Activated CD4-positive, alpha-beta T cell treated with anti-CD3 and anti-CD28 coated beads, Interleukin-2, amount 10 ng/mL, durations not matched to agents 7 days and 5 days (primary cell): ENCODE measurements around the gene ARL8A. TPM values are rescaled to one million over a fixed set of nuclear protein-coding genes. Genes with fewer than 3 reads are reported as not detected.
A peak's percentile ranks its signal among the peaks of the same experiment; 100 is the strongest.
"Not testable (repeated sequence)": the region's sequence is repeated elsewhere in the genome, so short reads cannot be mapped to it uniquely, and the experiment has no call there.

Experiments
- CTCF ChIA-PET: fragments of 350-600 bp; sonication (Branson Sonifier 250); formaldehyde crosslinking; loops from one replicate; lab custom pipeline; 2021; ENCODE audit warnings: antibody characterized with exemption; lab: Charles Lee
- POLR2A ChIA-PET: fragments of 350-600 bp; sonication (Branson Sonifier 250); formaldehyde crosslinking; loops from one replicate; lab custom pipeline; 2021; ENCODE audit warnings: antibody characterized with exemption; lab: Charles Lee
- DNase-seq: peaks from one replicate; pipeline ENCODE4 v3.0.0-alpha.2; 2020
- H3K27ac Mint-ChIP-seq: one replicate; pipeline ENCODE4 v1.8.0; 2021; ENCODE audit warnings: mild to moderate bottlenecking, moderate library complexity, mixed read lengths
- H3K27me3 Mint-ChIP-seq: one replicate; pipeline ENCODE4 v1.8.0; 2021; ENCODE audit warnings: mixed read lengths
- H3K36me3 Mint-ChIP-seq: one replicate; pipeline ENCODE4 v1.8.0; 2021; ENCODE audit warnings: low read depth, mixed read lengths
- H3K4me1 Mint-ChIP-seq: one replicate; pipeline ENCODE4 v1.8.0; 2021; ENCODE audit warnings: mixed read lengths
- H3K4me3 Mint-ChIP-seq: one replicate; pipeline ENCODE4 v1.8.0; 2021; ENCODE audit warnings: mild to moderate bottlenecking, moderate library complexity, mixed read lengths
- H3K9me3 Mint-ChIP-seq: one replicate; pipeline ENCODE4 v1.8.0; 2021; ENCODE audit warnings: mixed read lengths
- total RNA-seq, 2 experiments: library from RNA; stranded (reverse); gene quantifications; one replicate each; pipeline ENCODE4 v1.2.3, GENCODE V29; 2021

ARL8A gene
- total RNA-seq: 10 to 100 TPM; 51.6 to 53.8 TPM

- ChIA-PET CTCF (interaction anchor here (0.9 to 6.5 kb wide), 2 partner anchors 16 to 783 kb away, joined by 3 to 35 read pairs; partner anchors contain the start of genes KLHL12 and PTPN7), POLR2A (interaction anchor here (0.6 to 1.1 kb wide), 2 partner anchors 16 to 198 kb away, joined by 3 to 4 read pairs; partner anchors contain the start of gene PTPN7)
- H3K9me3 Mint-ChIP-seq: no peaks in the 10 kb centered on the region
- DNase-seq: peak; percentile 71
- peak within 1 kb of the TSS; percentile 93 for H3K4me3 Mint-ChIP-seq
- peak within 1 kb of the TSS; percentile 83 for H3K27ac Mint-ChIP-seq
- peaks cover 38% of the 10 kb centered on the region for H3K4me1 Mint-ChIP-seq
- peaks cover 26% of the 10 kb centered on the region for H3K36me3 Mint-ChIP-seq
- H3K27me3 Mint-ChIP-seq: no peaks in the 10 kb centered on the region
Measured at GRCh38 chr1:202144402-202145067, at the start of gene ARL8A. ARL8A (minus strand) TSS chr1:202144737; CDS start chr1:202144572, 165 bp downstream.

- Mint-ChIP-seq H3K4me3 (no peak overlapping the region), H3K9me3 (no peaks in the 10 kb centered on the region), H3K27me3 (peaks cover 39% of the 10 kb centered on the region), H3K27ac (no peak overlapping the region), H3K4me1 (peaks cover 17% of the 10 kb centered on the region), H3K36me3 (no peaks in the 10 kb centered on the region)
- POLR2A ChIA-PET: no interaction called here
- CTCF ChIA-PET: no interaction called here
- DNase-seq: no peak
Measured at GRCh38 chr1:202194328-202194648, 49.8 kb upstream of the ARL8A start.

- no peaks in the 10 kb centered on the region for H3K9me3 Mint-ChIP-seq
- H3K27ac Mint-ChIP-seq: no peak within 1 kb of the TSS
- POLR2A ChIA-PET: no interaction called here
- peaks cover 39% of the 10 kb centered on the region for H3K27me3 Mint-ChIP-seq
- H3K36me3 Mint-ChIP-seq: no peaks in the 10 kb centered on the region
- H3K4me3 Mint-ChIP-seq: no peak within 1 kb of the TSS
- CTCF ChIA-PET: interaction anchor here (0.9 to 1.6 kb wide), 7 partner anchors 10 to 115 kb away, joined by 3 to 14 read pairs (median 4); no protein-coding TSS in a partner anchor
- H3K4me1 Mint-ChIP-seq: peaks cover 12% of the 10 kb centered on the region
- no peak for DNase-seq
Measured at GRCh38 chr1:202193614-202194327, 49.2 kb upstream of the ARL8A start, which contains the start of gene LGR6. LGR6 (plus strand) TSS chr1:202193799; CDS start chr1:202193990, 191 bp downstream.

- no peak overlapping the region for H3K4me3 Mint-ChIP-seq
- H3K4me1 Mint-ChIP-seq: peaks cover 4% of the 10 kb centered on the region
- H3K9me3 Mint-ChIP-seq: no peaks in the 10 kb centered on the region
- H3K36me3 Mint-ChIP-seq: no peaks in the 10 kb centered on the region
- ChIA-PET POLR2A (no interaction called here), CTCF (interaction anchor here (0.6 to 1.6 kb wide), 13 partner anchors 8 to 378 kb away, joined by 3 to 14 read pairs (median 4); no protein-coding TSS in a partner anchor)
- peak; percentile 50 for DNase-seq
- no peak overlapping the region for H3K27ac Mint-ChIP-seq
- H3K27me3 Mint-ChIP-seq: peaks cover 36% of the 10 kb centered on the region
Measured at GRCh38 chr1:202192770-202193613, 48.5 kb upstream of the ARL8A start.

GRCh38 chr1:202191391-202191790, 46.9 kb upstream of the ARL8A start:
- DNase-seq, H3K4me1 Mint-ChIP-seq, H3K36me3 Mint-ChIP-seq, H3K9me3 Mint-ChIP-seq, POLR2A ChIA-PET, H3K4me3 Mint-ChIP-seq, H3K27ac Mint-ChIP-seq: not testable (repeated sequence)
- CTCF ChIA-PET: interaction anchor here (1.3 kb wide), 1 partner anchor 23 kb away, joined by 3 read pairs; no protein-coding TSS in a partner anchor
- peaks cover 29% of the 10 kb centered on the region for H3K27me3 Mint-ChIP-seq

GRCh38 chr1:202189918-202190715, 45.6 kb upstream of the ARL8A start:
- ChIA-PET CTCF (interaction anchor here (0.6 to 3.0 kb wide), 9 partner anchors 10 to 529 kb away, joined by 3 to 8 read pairs (median 3); no protein-coding TSS in a partner anchor), POLR2A (no interaction called here)
- H3K9me3 Mint-ChIP-seq: no peaks in the 10 kb centered on the region
- H3K4me3 Mint-ChIP-seq: no peak overlapping the region
- H3K27me3 Mint-ChIP-seq: peaks cover 19% of the 10 kb centered on the region
- no peak overlapping the region for H3K27ac Mint-ChIP-seq
- peaks cover 1% of the 10 kb centered on the region for H3K4me1 Mint-ChIP-seq
- no peak for DNase-seq
- no peaks in the 10 kb centered on the region for H3K36me3 Mint-ChIP-seq

- POLR2A ChIA-PET: no interaction called here
- H3K9me3 Mint-ChIP-seq: no peaks in the 10 kb centered on the region
Measured at GRCh38 chr1:202189001-202189790, 44.7 kb upstream of the ARL8A start.

GRCh38 chr1:202187697-202188407, 43.3 kb upstream of the ARL8A start:
- no peak for DNase-seq
- ChIA-PET CTCF (interaction anchor here (1.0 to 3.0 kb wide), 5 partner anchors 9 to 531 kb away, joined by 3 to 8 read pairs (median 3); no protein-coding TSS in a partner anchor), POLR2A (no interaction called here)
- peaks cover 12% of the 10 kb centered on the region for H3K4me1 Mint-ChIP-seq
- no peak overlapping the region for H3K4me3 Mint-ChIP-seq
- no peaks in the 10 kb centered on the region for H3K36me3 Mint-ChIP-seq
- no peaks in the 10 kb centered on the region for H3K9me3 Mint-ChIP-seq
- H3K27ac Mint-ChIP-seq: no peak overlapping the region
- peaks cover 8% of the 10 kb centered on the region for H3K27me3 Mint-ChIP-seq

More at GRCh38 chr1:202189001-202189790, 44.7 kb upstream of the ARL8A start:
- CTCF ChIA-PET: interaction anchor here (0.6 to 3.0 kb wide), 11 partner anchors 10 to 530 kb away, joined by 3 to 8 read pairs (median 3); no protein-coding TSS in a partner anchor
- Mint-ChIP-seq H3K4me3 (no peak overlapping the region), H3K27ac (no peak overlapping the region), H3K4me1 (peaks cover 8% of the 10 kb centered on the region), H3K36me3 (no peaks in the 10 kb centered on the region), H3K27me3 (peaks cover 11% of the 10 kb centered on the region)
- peak; percentile 79 for DNase-seq

- Mint-ChIP-seq H3K4me3 (no peak overlapping the region), H3K27me3 (peaks cover 4% of the 10 kb centered on the region), H3K36me3 (no peaks in the 10 kb centered on the region)
Measured at GRCh38 chr1:202187041-202187671, 42.6 kb upstream of the ARL8A start.

GRCh38 chr1:202186327-202186726, 41.8 kb upstream of the ARL8A start:
- Mint-ChIP-seq H3K9me3 (no peaks in the 10 kb centered on the region), H3K4me3 (no peak overlapping the region), H3K4me1 (peaks cover 12% of the 10 kb centered on the region), H3K27me3 (peaks cover 4% of the 10 kb centered on the region), H3K36me3 (no peaks in the 10 kb centered on the region), H3K27ac (no peak overlapping the region)
- ChIA-PET POLR2A (no interaction called here), CTCF (interaction anchor here (1.1 to 2.0 kb wide), 3 partner anchors 26 to 533 kb away, joined by 3 to 5 read pairs (median 4); partner anchors contain the start of gene PTPN7)
- no peak for DNase-seq

More at GRCh38 chr1:202187041-202187671, 42.6 kb upstream of the ARL8A start:
- POLR2A ChIA-PET: no interaction called here
- Mint-ChIP-seq H3K27ac (no peak overlapping the region), H3K4me1 (peaks cover 12% of the 10 kb centered on the region), H3K9me3 (no peaks in the 10 kb centered on the region)
- CTCF ChIA-PET: interaction anchor here (0.6 to 2.6 kb wide), 5 partner anchors 27 to 383 kb away, joined by 3 to 8 read pairs (median 3); partner anchors contain the start of gene PTPN7
- no peak for DNase-seq
